Measurements from ENCODE around the gene NUF2.
"Not testable (repeated sequence)": the region's sequence is repeated elsewhere in the genome, so short reads cannot be mapped to it uniquely, and the experiment has no call there.

NUF2 gene

DNA sequence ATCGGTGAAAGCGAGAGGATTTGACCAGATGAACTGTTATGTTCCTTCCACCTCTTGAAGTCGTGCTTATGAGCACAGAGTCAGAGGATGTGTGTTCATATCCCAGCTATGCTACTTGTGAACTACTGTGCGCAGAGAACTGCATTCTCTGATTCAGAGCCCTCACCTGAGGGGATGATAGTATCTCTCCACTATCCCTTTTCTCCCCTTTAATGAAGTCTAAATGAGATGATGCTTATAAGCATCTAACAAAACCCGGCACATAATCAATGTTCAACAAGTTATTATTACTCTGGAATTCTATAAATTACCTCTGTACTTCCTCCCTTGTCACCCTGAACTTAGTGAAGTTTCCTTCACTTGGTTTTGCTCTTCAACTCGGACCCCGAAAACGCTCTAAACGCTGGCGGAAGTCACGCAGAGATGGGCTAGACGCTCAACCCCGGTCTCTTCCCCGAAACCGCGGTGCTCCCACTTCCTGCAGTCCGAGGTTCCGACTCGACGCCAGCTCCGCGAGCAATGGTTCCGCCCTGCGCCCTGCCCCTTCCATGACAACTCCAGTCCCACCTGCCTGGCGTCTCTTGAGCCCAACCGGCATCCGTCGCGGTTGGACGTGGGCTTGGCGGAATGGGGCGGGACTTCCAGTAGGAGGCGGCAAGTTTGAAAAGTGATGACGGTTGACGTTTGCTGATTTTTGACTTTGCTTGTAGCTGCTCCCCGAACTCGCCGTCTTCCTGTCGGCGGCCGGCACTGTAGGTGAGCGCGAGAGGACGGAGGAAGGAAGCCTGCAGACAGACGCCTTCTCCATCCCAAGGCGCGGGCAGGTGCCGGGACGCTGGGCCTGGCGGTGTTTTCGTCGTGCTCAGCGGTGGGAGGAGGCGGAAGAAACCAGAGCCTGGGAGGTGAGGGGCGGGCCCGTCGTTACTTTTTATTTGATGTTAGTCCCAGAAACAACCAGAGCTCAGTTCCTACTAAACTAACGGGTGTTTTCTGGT, at the start of gene NUF2:
TSS of gene NUF2 (plus strand) at position 644 of the 995 bp plus-strand sequence. CDS start 4,098 bp downstream, outside the sequence.
- peak; percentile 99 to 100 for DNase-seq

DNA sequence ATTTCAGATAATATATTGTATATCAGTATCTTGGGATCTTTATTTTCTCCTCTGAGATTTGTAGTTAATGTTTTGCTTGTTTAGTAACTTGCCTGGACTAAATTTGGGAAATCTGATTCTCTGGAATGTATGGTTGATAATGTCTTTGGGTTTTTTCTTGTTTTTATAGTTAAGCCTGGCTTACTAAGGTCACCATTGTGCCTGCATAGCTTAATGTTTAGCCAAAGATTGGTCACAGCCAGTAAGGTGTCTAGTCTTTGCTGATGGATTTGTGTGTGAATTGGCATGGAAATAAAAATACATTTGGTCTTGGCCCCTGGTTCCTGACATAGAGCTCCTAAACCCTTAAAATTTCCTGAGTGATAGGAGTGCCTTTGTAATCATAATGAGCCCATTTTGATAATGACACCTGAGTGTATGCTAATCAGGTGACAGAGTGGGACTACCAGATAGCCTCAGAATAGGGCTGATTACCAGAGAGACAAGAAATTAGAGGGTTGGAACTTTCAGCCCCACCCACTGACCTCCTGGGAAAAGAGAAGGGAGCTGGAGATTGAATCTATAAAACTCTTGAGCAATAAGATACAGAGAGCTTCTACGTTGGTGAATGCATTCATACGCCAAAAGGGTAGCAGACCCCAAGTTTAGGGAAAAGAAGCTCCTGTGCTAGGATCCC, 47.9 kb upstream of the NUF2 start:
- DNase-seq, result no peak

DNA sequence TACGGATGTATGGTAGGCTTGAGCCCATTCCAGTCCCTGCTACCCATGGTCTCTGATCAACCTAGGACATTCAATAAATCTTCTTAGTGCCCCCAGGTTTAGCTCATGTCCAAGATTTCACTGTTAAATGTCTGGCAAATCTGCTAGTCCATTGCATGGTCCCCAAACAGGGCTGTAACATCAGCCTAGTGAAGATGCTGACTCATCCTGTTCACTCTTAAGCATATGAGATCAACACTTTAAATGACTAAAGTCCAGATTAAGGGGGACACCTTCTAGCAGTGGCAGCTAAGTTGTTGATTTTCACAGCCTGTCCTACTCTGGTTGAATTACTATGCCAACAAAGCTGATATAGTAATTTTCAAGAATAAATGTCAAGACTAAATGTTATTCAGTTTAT, 46.5 kb upstream of the NUF2 start:
- DNase-seq, result no peak

DNA sequence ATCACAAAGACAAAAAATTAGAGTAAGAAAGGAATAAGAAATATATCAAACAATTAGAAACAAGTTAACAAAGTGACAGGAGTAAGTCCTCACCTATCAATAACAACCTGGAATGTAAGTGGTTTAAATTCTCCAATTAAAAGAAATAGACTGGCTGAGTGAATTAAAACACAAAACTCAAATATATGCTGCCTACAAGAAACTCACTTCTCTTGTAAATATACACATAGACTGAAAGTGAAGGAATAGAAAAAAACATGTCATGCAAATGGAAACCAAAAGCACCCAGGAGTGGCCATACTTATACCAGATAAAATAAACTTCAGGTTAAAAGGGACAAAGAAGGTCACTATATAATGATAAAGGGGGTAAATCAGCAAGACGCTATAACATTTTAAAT, 43.2 kb upstream of the NUF2 start:
- no peak for DNase-seq

DNA sequence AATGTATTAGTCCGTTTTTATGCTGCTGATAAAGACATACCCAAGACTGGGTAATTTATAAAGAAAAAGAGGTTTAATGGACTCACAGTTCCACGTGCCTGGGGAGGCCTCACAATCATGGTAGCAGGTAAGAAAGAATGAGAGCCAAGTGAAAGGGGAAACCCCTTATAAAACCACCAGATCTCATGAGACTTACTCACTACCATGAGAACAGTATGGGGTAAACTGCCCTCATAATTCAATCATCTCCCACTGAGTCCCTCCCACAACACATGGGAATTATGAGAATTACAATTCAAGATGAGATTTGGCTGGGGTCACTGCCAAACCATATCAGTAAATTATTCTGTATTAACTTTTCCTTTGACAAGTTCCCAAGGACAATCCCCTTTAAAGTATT, 36.9 kb upstream of the NUF2 start:
- DNase-seq, result not testable (repeated sequence)

DNA sequence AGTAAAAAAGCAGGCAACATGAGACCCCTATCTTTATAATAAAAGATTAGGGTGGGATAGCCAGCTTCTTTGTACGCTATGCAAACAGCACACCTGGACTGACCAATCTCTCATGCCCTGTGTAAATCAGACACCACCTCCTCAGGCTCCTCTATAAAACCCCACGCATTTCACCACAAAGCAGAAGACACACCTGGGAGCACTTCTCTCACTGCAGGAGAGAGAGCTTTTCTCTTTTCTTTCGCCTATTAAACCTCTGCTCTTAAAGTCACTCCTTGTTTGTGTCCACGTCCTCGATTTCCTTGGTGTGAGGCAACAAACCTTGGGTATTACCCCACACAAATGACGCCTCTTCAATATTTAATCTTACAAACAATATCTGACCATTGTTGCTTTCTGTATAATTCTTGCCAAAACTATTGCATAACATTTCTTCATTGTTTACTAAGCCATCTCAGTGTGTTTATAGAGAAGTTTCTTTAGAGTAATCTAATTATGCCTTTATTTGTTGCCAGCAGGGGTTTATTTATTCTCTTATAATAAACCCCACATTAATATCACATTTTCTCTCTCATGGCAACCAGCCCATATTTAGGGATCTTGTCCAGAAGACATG, 31.6 kb upstream of the NUF2 start:
- DNase-seq, result no peak

DNA sequence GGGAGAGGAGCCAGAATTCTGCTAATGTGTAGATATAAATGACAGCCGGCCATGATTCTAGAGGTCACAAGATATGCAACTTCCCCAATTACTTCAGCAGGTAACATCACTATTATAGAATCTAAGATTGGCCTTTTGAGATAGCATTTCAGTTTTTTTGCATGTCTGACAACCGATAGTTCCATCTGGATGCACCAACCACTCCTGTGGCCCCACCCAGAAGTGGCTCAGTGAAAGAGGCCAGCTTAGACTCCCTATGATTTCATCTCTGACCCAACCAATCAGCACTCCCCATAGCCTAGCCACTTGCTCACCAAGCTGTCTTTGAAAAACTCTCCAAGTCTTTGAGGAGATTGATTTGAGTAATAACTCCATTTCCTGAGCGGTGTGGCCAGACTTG, 30.3 kb upstream of the NUF2 start:
- DNase-seq, result no peak

DNA sequence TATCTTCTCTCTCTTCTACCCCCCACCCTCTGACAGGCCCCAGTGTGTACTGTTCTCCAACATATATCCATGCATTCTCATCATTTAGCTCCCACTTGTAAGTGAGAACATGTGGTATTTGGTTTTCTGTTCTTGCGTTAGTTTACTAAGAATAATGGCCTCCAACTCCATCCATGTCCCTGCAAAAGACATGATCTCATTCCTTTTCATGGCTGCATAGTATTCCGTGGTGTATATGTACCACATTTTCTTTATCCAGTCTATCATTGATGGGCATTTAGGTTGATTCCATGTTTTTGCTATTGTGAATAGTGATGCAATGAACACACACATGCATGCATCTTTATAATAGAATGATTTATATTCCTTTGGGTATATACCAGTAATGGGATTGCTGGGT, 29.6 kb upstream of the NUF2 start:
- not testable (repeated sequence) for DNase-seq

DNA sequence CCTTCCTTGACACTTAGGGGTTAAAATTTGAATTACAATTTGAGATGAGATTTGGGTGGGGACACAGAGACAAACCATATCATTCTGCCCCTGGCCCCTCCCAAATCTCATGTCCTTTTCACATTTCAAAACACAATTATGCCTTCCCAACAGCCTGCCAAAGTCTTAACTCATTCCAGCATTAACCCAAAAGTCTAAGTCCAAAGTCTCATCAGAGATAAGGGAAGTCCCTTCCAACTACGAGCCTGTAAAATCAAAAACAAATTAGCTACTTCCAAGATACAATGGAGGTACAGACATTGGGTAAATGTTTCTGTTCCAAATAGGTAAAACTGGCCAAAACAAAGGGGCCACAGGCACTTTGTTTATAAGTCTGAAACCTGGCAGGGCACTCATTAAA, 28.3 kb upstream of the NUF2 start:
- not testable (repeated sequence) for DNase-seq

DNA sequence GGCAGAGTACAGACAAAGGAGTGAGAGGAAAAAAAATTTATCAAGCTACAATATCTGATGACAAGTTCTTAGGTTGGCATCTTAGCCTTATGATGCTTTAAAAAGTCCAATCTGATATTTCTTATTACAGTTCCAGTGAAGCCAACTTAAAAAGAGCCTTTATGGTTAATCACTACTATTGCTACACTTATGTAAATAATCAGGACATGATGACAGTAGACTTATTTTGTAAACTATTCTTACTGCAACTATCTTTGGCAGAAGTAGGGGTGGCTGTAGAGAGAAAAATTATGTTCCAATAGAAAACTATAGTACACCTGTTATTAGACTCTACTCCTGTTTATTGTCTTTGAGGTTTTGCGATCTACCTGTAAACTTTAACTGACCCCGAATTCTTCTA, 25.8 kb upstream of the NUF2 start:
- no peak for DNase-seq

DNA sequence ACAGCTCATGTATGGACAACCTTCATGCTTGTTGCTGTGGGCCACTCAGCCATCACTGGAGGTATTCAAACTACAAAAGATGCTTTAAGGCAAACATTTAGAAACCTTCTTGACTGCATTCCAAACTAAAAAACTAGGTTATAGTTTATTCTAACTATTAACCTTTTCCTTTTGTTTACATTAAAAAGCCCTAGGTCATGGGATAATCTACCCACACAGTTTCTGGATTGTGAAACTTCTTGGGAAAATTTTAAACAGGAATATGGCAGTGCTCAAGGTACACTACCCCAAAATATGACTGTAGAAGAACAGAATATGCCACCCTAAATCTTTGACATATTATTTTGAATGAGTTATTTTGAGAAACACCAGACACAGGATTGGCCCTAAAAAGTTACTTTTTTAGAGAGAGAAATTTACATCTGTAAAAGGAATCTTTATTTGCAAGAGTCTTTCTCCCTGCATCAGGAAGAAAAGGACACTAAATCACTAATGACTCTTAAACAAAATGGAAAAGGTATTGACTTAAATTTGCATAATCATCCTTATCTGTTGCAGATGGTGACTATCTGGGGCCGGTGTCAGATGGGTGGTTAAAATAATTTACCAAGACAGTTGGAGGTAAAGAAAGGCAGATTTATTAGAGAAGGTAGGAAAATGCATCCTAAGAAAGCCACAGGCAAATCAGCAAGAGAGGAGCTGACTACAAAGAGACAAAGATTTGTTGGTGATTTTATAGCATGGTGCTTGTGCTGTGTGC, 25.1 kb upstream of the NUF2 start:
- DNase-seq, result peak; percentile 93 to 99

DNA sequence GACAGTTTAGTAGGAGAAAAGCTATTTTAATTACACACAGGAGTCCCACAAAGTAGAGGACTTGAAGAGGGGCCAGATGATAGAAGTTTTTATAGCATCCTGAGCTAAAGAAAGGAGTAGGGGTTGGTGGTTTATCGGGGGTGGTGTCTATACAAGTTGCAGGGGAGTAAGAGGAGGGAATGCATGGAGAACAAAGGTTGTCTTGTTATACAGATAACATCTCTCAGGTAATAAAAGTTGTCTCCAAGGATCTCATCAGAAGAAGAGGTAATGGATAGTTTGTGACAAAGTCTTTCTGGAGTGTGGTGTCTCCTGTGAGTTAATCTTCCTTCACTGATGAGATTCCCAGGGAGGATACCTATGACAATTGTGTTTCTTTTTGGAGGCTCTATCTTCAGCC, 23.4 kb upstream of the NUF2 start:
- peak; percentile 42 to 81 for DNase-seq

DNA sequence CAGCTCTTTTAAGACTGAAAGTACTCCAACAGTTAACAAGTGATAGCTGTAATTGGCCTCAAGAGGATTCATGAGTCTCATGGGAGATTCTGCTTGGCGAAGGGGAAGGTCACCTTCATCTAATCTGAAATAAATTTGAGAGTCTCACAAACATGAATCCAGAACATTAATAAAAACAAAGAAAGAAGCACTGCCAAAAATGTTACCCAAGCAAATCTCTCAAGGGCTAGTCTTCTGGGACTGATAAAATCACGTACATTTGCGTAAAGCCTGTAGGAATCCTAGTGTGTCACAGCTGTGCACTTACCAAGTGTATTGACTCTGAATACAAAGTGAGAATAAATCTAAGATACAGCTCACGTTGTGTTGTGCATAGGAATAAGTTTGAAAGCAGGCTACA, 21.2 kb upstream of the NUF2 start:
- DNase-seq, result peak in 1 of 2 experiments; percentile 38

DNA sequence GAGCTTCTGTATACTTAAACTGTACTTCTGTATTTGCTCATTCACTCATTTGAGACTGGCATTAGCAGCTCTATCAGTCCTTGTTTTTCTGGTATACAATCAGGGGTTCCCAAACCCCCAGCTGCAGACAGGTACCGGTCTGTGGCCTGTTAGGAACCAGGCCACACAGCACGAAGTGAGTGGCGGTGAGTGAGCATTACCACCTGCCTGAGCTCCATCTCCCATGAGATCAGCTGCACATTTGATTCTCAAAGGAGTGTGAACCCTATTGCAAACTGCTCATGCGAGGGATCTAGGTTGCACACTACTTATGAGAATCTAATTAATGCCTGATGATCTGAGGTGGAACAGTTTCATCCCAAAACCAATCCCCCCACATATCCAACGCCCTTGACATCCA, 18.2 kb upstream of the NUF2 start:
- DNase-seq, result no peak

DNA sequence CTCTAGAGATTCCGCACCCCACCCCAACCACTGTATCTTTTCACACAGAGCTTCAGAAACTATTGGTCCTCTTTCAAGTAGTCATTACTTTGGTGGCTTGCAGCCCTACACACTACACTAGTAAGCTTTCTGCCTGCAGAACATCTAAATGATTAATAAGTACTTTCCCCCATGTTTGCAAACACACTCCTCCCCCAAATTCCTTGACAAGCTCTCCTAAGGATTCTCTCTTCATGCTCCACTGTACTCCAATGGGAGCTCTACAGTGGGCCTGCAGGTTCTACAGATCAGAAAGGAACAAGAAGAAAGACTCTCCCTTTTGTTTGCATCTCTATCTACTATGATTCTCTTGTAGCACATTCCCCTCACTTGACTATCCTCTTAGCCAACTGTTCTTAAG, 16.3 kb upstream of the NUF2 start:
- no peak for DNase-seq

DNA sequence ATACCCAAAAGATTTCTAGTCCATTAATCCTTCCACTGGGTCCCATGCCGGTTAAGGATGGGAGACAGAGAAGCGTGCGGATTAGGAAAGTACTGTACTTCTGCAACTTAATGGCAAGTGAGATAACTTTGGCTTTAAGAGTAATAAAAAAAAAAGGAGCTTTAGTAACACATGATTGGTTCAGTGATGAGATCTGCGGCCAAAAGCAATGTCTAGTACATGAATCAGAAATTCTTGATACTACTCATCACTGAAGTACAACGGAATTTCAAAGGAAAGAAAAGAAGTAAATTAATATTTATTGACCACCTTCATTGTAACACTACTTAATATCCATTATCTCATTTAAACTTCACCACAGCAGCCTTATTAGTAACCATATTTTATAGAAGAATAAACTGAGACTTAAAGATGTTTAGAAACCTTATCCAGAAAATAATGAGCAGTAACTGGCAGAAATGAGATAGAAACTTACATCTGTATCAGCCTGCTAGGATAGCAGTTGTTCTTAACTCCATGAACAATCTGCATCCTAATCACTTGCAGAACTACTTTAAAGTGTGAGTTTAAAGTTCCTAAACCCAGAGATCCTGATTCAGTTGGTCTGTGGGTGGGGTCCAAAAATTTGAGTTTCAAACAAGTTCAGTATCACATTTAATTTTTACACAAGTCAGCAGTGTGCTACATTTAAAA, 14.1 kb upstream of the NUF2 start:
- DNase-seq, result no peak

DNA sequence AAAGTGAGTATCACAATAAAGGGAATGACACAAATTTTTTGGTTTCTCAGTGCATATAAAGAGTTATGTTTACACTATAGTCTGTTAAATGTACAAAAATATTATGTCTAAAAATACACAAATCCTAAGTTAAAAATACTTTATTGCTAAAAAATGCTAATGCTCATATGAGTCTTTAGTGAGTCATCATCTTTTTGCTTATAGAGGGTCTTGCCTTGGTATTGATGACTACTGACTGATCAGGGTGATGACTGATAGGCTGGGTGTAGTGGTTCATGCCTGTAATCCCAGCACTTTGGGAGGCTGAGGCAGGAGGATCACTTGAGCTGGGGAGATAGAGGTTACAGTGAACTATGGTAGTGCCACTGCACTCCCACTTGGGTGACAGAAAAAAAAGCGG, 12.9 kb upstream of the NUF2 start:
- DNase-seq, result no peak

DNA sequence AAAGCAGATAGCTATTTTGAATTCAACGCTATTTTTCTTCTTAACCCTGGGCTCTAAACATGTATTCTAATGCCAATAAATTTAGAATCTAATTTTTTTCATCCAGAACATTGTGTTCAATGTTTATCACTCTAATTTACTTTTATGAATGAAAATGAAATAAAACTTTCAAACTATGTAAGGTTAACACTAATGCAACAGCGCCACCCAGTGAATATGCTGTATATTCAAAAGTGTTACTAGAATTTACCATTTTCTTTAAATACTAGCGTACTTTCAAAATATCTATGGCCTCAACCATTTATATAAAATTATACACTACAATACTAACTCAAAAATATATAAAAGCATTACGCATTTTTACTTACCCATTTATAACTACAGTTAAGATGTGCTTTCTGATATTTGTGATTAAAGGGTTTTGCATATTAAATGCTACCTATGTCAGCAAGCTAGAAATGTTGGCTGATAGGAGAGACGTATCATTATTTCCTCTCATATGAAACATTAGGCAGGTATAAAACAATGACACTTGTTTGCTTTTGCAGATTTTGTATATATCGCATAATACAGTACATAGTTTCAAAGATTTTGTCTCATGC, 5.9 kb upstream of the NUF2 start:
- peak; percentile 73 to 89 for DNase-seq

DNA sequence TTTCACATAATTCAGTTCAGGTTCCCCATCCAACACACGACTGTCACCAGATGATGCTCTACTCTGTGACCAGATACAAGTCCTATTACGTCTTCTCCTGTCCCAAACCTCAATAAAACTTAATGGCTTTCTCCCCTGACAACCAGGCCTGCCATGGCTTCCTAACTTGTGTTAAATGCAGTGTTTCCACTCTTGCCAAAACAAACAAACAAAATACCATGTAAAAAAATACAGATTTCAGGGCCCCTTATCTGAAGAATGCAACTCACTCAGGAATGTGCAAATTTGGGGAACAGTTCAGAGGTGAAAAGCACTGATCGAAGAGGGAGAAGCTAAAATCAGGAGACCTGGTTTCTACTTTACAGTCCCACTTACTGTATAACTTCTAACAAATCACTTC, 863 bp upstream of the NUF2 start:
- DNase-seq, result no peak

DNA sequence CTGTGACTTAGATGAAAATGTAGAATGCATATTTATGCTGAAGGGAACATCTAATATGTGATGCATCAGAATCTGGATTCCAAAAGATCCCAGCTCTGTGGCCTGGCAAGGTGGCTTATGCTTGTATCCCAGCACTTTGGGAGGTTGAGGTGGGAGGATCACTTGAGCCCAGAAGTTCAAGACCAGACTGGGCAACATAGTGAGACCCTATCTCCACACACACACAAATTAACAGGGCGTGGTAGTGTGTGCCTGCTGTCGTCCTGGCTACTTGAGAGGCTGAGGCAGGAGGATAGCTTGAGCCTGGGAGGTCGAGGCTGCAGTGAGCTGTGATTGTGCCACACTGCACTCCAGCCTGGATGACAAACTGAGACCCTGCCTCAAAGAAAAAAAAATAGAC, 1.6 kb downstream of the NUF2 start:
- DNase-seq, result not testable (repeated sequence)

DNA sequence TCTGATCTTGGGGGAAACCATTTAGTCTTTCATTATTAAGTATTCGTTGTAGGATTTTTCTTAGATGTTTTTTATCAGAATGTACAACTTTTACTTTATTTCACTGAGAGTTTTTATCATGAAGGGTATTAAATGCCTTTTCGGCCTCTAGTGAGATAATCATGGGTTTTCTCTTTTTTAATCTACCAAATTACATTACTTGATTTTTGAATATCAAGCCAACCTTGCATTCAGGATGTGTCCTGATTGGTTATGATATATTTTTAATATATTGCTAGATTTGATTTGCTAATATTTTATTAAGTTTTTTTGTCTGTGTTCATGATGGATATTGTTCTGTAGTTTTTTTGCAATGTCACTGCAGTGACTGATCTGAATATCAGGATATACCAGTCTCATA, 9.4 kb downstream of the NUF2 start:
- DNase-seq, result no peak

DNA sequence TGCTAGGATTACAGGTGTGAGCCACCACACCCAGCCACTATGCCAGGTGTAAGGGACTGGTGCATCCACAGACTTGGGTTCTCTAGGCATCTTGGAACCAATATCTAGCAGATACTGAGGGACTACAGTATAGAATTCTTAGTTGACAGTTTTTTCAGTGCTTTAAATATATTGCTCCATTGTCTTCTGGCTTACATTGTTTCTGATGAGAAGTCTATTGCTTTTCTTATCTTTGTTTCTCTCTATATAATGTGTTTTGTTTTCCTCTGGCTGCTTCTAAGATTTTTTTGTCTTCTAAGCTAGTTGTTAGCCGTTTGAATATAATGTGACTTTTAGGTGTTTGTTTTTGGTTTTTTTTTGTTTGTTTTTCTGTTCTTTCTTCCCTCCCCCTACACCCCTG, 13.5 kb downstream of the NUF2 start:
- DNase-seq, result no peak
